Measurements from ENCODE around the gene OCIAD2.

DNA sequence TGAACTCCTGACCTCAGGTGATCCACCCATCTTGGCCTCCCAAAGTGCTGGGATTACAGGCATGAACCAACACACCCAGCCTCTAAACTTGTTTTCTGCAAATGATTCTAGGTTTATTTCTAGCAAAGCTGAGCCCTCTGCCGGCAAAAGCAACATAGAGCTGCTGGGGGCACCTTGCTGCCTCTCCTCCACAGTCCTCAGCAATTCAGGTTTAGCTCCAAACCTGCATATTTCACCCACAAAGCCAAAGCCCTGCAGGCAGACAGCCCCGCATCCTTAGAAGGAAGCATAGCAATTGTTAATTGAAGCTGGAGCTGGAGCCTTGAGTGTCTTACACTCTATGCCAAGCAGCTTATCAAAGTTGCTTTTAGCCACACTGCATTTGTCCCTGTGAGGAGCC lies 24.9 kb upstream of the OCIAD2 start:
- TF ChIP-seq CTCF (IDR thresholded peaks at IDR 0.05) (no peak), POLR2AphosphoS5 (IDR thresholded peaks at IDR 0.05) (no peak)
